IPS DF 4.7 (cell line): ENCODE results near the gene HASPIN.
A peak's percentile ranks its signal among the peaks of the same experiment; 100 is the strongest.

Source experiments
- DNase-seq: peaks from one replicate; pipeline ENCODE4 v3.0.0-alpha.2; 2013; ENCODE audit warnings: low spot score; ENCODE audit errors: extremely low read depth

HASPIN gene

GRCh38 chr17:3735515-3735914 is 11.8 kb downstream of the HASPIN start:
- no peak for DNase-seq

DNA sequence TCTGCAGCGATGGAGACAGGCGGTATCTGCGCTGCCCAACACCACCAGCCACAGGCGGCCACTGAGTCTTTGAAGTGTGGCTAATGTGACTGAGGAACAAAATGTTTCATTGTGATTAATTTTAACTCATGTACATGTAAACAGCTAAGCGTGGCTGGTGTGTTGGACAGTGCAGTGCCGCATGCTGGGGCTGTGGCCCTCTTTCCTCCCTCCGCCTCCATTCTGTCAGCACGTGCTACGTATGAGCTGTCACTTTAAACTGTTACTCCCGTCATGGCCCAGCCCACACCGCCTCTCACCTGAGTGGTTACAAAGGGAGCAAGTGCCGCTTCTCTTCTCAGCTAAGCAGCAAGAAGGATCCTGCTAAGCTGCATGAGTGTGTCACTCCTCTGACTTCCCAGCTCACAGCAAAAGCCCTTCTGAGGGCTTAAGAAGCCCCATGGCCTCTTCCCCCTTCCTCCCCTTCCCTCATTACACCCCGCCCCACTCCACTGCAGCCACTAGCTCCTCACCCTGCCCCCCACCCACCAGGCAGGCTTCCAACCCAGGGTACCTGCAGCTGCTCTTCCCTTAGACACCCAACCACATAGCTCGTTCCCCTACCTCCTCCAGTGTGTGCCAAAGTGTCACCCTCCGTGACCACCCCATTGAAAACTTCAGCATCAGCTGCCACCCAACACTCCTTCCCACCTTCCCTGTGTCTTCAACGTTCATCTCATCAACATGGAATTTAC is 15.0 kb downstream of the HASPIN start:
- DNase-seq: no peak

GRCh38 chr17:3739422-3740124 is 15.9 kb downstream of the HASPIN start:
- DNase-seq: no peak

DNA sequence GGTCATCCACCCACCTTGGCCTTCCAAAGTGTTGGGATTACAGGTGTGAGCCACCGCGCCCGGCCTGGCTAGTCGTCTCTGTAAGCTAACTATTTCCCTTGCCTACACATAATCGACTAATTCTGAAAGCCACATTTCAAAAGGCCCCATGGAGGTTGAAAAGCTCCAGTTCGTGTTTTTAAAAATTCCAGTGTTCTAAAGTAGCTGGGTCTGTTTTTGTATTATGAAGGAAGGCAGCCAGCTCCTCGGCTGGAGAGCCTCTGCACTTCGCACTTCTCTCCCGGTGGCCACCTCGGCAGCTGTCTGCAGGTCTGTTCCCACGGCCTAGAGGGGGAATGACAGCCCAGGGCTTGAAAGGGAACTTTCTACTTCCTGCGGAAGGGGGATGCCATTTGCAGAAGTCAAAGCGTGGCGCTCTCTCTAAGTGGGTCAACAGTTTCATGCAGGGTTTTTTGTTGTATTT is 16.9 kb downstream of the HASPIN start:
- no peak for DNase-seq

GRCh38 chr17:3744014-3744413 is 20.3 kb downstream of the HASPIN start:
- no peak for DNase-seq

- DNase-seq: no peak
These were observed 21.4 kb downstream of the HASPIN start for GRCh38 chr17:3745071-3745470.

DNA sequence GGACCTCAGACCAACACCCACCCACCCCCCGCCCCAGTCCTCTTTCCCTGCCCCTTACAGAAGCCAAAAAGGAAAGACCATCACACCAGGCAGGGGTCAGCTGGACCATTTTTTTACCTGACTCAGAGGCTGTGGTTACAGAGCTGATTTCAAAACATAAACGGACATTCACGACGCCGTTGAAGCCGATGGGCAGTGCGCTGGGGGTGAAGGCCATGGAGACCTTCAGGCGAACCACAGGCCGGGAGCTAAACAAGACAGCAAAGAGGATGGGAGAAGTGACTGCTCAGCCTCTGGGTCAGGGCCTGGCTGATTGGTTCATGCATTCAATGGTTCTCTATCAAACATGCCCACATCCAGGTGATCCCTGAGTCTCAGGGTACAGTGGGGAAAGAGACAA is 24.1 kb downstream of the HASPIN start:
- no peak for DNase-seq

DNA sequence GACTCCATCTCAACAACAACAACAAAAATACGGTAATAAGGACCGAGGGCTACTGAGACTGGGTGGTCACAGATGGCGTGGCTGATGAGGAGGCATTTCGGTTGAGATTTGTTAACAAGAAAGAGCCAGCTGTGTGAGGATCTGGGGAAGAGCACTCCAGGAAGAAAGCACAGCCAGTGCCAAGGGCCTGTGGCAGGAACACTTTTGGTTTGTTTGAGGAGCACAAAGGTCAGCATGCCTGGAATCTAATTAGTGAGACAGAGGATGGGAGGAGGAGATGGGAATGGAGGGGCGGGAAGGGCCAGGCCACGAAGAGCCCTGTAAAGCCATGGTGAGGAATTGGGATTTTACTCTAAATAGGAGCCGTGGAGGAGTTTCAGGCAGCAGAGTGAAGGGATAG is 24.9 kb downstream of the HASPIN start:
- no peak for DNase-seq

DNA sequence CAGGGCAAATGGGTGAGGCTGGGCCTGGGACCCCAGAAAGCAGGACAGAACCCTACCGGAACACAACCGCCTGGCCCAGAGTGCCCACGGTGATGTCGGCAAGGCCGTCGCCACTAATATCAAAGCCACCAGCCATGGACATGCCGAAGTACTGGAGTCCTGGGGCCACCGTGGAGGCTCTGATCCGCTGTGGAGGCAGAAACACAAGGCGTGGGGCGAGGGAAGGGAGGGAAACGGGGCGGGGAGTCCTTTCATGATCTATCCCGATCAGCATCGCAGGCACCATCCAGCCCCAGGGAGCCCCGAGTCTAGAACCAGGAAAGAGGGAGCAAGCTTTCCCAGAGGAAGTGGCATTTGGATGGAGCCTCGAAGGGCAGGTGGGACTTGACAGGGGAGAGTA is 26.6 kb downstream of the HASPIN start:
- DNase-seq: no peak

DNA sequence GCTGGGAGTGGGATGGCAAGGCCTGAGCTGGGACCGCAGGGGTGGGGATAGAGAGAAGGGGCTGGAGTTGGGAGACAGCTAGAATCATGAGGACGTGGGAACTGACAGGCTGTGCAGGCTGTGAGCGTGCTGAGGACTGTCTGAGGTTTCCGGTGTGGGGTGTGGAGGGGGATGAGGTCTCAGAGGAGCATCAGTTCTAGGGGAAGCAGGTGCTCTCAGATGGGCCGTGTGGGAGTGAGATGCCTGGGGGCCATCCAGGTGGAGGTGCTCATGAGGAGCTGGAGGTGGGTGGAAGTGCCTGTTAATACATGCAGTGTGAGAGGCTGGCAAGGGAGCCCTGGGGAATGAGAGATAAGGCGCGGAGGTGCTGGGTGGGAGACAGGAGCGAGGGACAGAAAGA is 27.2 kb downstream of the HASPIN start:
- no peak for DNase-seq

GRCh38 chr17:3751836-3752235 is 28.1 kb downstream of the HASPIN start:
- DNase-seq: no peak

DNA sequence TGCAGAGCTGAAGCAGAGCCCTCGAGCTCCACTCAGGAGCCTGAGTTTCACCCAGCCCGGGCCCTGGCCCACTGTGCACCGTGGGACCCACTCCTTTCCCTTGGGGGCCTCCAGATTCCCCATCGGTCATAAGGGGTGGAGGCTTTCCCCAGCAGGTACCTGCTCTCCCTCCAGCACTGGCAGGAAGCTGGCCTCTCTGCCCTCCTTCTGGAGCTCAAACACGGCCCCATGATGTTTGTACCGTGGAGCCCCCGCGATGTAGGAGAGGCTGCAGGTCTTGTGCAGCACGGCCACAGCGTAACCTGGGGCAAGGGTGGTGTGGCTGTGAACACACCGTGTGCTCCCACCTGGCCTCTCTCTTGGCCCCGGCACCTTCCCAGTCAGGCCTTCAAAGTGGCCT is 29.9 kb downstream of the HASPIN start:
- DNase-seq: no peak

GRCh38 chr17:3754066-3754457 is 30.4 kb downstream of the HASPIN start:
- DNase-seq: no peak

- DNase-seq: peak; percentile 76
These were observed 31.0 kb downstream of the HASPIN start for GRCh38 chr17:3754458-3755334.

DNA sequence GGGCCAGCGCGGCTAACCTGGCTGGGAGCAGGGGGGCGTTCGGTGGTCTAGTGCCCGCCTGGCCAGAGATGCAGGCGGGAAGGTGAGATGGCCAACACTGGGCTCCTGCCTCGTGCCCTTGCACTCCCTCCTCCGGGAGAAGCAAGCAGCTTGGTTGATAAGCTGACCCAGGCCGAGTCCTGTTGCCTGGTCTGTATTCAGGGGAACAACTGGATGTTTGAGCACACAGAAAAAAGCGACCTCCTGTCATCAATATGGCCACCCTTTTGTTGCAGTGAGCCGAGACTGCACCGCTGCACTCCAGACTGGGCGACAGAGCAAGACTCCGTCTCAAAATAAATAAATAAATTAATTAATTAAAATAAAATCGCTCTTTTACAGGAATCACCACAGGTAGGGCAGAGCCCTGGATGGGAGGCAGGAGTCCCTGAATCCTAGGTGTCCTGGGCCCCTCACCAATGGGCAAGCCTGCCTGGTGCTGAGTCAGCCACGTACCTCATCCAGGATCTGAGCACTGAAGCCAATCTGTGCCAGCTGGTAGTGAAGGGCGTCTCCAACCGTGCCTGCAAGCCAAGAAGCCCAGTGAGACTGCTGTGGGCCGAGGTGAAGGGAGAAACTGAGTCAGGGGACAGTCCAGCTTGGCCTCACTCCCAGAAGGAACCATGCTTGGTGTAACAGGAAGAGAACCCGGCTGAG is 31.8 kb downstream of the HASPIN start:
- DNase-seq: no peak

DNA sequence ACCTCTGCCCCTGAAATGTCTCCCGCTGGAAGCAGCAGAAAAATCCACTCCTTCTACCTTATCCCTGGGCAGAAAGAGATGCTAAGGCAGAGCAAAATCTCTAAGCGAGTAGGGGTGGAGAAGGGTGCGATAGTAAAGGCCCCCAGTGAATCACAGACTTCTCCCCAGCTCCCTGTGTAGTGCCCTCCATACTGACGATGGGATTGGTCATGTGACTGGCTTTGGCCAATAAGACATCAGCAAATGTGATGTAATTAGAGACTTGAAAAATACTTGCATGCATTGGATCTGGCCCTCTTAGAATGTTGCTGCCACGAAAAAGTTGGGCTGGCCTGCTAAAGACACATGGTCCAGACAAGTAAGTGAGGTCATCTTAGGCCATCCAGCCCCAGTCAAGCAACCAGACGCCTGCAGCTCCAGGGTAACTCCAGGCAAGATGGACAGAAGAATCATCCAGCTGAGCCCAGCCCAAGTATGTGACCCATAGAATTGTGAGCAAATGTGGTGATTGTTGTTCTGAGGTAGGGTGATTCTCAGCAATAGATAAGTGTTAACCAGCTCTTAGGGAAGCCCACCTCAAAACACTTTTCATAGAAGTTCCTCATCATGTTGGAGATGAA is 36.0 kb downstream of the HASPIN start:
- DNase-seq: no peak

DNA sequence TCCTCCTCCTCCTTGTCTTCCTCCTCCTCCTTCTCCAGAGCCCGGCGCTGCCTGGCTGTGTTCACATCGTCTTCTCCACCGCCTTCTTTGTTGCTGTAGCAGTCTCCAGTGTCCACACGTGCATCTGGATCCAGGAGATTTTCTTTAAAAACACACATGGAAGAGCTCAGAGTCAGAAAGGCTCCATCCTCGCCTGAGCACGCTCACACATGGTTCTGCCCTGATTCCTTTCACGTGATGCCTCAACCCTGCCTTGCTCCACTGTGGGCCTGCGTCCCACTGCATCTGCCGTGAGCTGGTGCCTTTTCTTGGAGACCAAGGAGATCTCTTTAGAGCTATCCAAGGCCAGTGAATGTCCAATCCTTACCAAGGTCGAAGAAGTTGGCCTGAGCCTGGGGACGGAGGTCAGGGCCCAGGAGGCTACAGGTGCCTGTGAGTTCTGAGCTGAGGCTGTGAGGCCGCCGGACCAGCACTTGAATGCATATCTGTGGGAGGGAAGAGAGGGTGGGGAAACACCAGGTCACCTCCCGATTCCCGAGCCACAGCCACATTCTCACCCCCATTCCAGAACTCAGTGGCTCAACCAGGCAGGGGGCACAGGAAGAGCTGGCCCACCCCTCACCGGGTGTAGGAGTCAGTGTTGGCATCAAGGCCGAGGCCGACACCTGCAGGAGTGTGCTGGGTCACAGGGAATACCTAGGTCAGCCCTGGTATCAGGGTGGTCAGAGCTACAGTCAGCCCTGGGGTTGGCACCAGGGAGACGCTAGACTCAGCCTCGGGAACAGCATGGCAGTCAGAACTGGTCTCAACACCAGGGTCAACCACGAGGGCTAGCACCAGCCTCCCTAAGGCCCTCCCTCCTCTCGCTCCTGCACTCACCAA is 37.6 kb downstream of the HASPIN start:
- no peak for DNase-seq

DNA sequence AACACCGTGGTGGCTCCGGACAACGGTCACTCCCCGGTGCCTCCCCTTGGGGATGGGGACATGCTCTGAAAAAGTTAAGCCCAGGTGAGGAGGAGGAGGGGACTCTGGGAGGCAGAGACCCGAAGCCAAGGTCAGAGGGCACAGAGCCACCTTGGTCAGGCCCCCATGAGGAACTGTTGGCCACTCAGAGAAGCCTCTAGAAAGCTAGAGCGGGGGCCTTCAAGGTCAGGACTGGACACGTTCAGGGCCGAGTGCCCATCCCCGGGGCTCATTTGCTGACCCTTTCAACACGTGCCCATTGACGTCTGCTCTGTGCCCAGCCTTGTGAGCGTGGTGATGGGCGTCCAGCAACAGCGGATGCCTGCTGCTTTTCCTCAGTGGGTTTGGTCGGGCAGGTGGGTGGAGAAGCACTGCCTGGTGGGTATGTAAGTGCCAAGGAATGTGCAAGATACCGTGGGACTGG is 38.2 kb downstream of the HASPIN start:
- DNase-seq: no peak

DNA sequence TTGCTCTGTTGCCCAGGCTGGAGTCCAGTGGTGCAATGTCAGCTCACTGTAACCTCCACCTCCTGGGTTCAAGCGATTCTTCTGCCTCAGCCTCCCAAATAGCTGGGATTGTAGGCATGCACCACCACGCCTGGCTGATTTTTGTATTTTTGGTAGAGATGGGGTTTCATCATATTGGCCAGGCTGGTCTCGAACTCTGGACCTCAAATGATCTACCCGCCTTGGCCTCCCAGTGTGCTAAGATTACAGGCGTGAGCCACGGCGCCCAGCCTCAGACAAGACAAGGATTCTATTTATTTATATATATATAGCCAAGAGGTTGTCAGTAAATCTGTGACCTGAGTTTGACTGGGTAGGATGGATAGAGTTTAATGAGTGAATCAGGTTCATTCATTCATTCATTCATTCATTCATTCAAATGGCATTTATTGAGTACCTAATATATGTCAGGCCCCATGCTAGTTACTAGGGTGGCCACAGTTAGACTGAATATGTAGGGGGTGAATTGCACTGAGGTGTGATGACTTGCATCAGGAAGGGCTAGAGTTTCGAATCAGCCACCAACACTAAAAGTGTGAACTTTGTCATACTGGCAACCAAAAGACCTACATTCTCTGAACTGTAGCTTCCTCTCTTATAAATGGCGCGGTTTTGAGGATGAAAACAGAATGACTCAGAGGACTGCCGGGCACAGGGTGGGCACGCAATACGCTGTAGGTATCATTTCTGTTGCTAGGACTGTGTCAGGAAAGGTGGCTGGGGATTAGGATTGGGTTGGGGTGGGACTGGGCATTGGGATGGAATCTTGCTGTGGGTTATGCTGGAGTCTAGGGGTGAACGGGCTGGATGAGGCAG is 39.4 kb downstream of the HASPIN start:
- no peak for DNase-seq
